ENCODE data around the gene LINC00237. TPM values are rescaled to one million over a fixed set of nuclear protein-coding genes. Genes with fewer than 3 reads are reported as not detected.

The LINC00237 gene
- total RNA-seq, 2 donors from 2014 or later = not detected

DNA sequence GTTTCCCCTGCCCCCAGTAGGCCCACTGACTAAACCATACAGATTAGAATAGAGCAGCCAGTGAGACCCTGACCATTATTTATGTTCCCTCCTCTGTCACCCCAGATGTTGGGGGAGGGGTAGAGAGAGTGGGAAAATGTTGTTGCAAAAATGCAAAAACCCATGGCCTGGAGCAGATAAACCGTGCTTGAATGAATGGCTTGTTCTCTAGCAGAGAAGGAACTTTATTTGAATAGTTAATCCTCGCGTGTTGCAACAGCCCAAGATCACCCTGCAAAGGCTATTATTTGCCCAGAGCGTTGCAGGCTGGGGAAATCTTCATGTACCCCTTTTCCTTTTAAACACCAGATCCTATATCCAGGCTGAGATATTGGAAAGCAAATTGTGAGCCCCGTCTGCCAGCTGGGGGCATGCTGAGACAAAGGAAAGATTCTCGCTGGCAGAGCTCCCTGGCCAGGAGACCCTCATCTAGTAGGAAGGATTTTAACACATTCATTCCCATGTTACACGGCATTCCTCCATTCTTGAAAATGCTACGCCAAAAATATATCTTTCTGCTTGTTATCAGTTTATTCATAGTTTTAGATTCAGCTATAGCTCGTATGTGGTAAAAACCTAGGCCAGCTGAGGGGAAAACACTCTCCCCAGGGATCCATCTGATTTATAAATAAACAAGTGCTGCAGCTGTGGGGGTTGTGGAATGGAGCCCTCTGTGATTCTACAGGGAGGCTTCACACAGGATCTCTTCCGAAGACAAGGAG, 53.0 kb downstream of the LINC00237 start:
- no peak overlapping the region for H3K4me3 Mint-ChIP-seq
- H3K27me3 Mint-ChIP-seq = peaks cover 25% of the 10 kb centered on the region
- no peak overlapping the region for H3K27ac Mint-ChIP-seq
- no peaks in the 10 kb centered on the region for H3K4me1 Mint-ChIP-seq
- no peaks in the 10 kb centered on the region for H3K9me3 Mint-ChIP-seq
- ATAC-seq (replicated peaks) = no peak
- no peaks in the 10 kb centered on the region for H3K36me3 Mint-ChIP-seq (ENCODE audit: low read depth)

DNA sequence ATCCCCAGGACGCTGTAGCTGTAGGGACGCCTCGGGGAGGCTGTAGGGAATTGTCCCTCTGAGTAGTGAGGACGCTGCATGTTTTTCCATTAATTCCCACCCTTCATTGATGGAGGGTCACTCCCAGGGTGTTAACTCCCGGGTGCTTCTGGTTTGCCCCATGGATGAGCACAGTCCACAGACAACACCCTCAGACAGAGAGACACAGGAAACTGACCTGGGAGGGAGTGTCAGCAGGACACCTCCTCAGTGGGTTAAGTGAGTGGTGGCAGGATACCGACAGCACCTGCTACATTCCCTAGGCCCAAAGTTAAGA, 53.5 kb downstream of the LINC00237 start:
- no peak overlapping the region for H3K27ac Mint-ChIP-seq
- no peak overlapping the region for H3K4me3 Mint-ChIP-seq
- no peaks in the 10 kb centered on the region for H3K9me3 Mint-ChIP-seq
- H3K4me1 Mint-ChIP-seq = no peaks in the 10 kb centered on the region
- H3K27me3 Mint-ChIP-seq = peaks cover 25% of the 10 kb centered on the region
- H3K36me3 Mint-ChIP-seq (ENCODE audit: low read depth) = no peaks in the 10 kb centered on the region
- no peak for ATAC-seq (replicated peaks)

DNA sequence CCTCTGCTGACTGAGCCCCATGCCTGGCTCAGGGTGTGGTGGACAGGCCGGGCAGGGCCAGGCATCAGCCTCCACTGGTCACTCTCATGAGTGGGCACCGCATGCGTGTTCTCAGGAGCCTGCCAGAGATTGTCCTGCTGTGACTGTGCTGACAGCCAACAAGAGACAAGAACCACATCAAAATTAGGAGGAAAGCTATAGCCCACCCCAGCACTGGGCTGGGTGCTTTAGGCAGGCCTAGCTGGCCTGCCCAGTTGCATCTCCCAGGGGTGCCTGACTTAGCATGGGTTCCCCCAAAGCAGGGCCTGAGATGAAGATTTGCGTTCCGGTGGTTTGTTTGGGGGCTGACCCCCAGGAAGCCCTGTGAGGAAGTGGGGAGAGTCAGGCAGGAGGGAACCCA, 53.9 kb downstream of the LINC00237 start:
- Mint-ChIP-seq H3K36me3 (ENCODE audit: low read depth) (no peaks in the 10 kb centered on the region), H3K9me3 (no peaks in the 10 kb centered on the region), H3K4me1 (no peaks in the 10 kb centered on the region), H3K27me3 (peaks cover 25% of the 10 kb centered on the region), H3K4me3 (no peak overlapping the region), H3K27ac (no peak overlapping the region)
- no peak for ATAC-seq (replicated peaks)

DNA sequence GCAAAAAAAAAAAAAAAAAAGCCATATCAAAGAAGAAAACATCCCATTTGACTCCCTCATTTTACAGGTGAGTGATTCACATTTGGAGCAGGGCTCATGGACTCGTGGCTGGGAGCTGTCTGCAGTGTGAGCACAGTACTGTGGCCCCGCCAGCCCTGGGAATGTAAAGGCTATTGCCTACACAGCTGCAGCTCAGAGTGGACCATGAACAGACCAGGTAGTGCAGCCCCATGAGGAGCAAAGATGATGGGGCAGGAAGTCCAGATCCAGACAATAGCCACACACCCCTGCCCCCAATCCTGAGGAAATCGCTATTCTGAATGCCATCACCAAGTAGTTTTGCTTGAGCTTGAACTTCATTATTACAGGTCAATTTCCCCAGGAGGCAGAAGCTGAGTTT, 55.4 kb downstream of the LINC00237 start:
- no peak for ATAC-seq (replicated peaks)
- peaks cover 29% of the 10 kb centered on the region for H3K27me3 Mint-ChIP-seq
- no peaks in the 10 kb centered on the region for H3K36me3 Mint-ChIP-seq (ENCODE audit: low read depth)
- H3K27ac Mint-ChIP-seq = no peak overlapping the region
- H3K4me1 Mint-ChIP-seq = no peaks in the 10 kb centered on the region
- H3K4me3 Mint-ChIP-seq = no peak overlapping the region
- H3K9me3 Mint-ChIP-seq = no peaks in the 10 kb centered on the region

DNA sequence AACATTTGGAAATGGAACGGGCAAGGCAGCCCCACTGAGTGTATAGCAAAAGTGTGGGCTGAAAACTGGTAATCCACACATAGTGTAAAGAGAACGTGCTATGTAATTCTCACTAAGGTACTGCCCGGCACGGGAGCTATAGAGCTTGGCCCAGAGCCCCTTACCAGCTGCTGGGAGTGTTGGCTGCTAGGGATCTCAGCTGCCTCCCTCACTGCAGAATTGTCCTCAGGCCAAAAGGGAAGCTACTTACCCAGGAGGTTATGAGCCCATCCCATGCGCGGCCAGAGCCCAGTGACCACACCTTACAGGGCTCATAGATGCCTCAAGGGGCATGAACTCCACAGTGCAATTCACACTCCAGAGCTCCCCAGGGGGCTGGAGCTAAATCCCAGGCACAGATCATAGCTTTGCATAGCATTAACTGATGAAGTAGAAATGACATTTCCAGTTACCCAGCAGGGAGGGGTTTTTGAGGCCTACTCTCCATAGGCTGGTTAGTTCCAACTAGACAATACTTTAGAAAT, 56.8 kb downstream of the LINC00237 start:
- no peaks in the 10 kb centered on the region for H3K36me3 Mint-ChIP-seq (ENCODE audit: low read depth)
- ATAC-seq (replicated peaks) = no peak
- no peak overlapping the region for H3K27ac Mint-ChIP-seq
- peaks cover 28% of the 10 kb centered on the region for H3K27me3 Mint-ChIP-seq
- H3K9me3 Mint-ChIP-seq = no peaks in the 10 kb centered on the region
- no peak overlapping the region for H3K4me3 Mint-ChIP-seq
- H3K4me1 Mint-ChIP-seq = no peaks in the 10 kb centered on the region

DNA sequence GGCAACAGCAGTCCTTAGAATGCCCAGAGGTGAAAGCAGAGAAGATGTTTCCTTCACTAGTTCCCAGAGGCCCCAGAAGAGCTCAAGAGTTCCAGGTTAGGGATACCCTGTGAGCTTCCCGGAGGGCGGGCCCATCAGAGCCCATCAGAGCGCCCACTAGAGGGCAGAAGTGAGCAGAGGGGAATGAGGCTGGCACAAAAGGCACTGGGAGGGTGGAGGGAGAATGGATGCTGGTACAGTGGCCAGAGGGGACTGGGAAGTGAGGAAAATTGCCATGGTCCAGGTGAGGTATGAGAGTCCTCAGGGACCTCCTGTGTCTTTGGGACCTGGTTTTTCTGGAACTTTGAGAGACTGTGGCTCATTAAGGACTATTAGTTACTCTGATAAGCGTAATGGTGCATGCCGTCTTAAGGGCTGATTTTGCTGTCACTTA, 57.3 kb downstream of the LINC00237 start:
- Mint-ChIP-seq H3K27ac (no peak overlapping the region), H3K27me3 (peaks cover 26% of the 10 kb centered on the region), H3K4me3 (no peak overlapping the region), H3K9me3 (no peaks in the 10 kb centered on the region), H3K4me1 (no peaks in the 10 kb centered on the region), H3K36me3 (ENCODE audit: low read depth) (no peaks in the 10 kb centered on the region)
- peak; percentile 66 for ATAC-seq (replicated peaks)

DNA sequence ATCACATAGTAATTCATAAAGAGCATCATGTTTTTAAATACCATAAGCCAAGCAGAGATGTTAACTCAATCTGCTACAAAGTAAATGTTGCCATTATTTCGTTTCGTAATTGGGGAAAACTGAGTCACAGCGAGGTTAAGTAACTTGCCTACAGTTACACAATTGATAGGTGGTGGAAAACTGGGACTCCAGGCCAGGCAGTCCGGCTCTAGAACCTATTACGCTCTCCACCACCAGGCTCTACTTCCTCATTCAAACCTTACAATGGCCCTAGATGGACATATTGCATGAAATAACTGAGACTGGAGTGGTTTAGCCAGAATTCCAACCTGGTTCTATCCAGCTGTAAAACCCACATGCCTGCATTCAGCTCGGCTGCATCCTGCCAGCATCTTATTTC, 58.2 kb downstream of the LINC00237 start:
- no peak for ATAC-seq (replicated peaks)
- Mint-ChIP-seq H3K9me3 (no peaks in the 10 kb centered on the region), H3K4me3 (no peak overlapping the region), H3K36me3 (ENCODE audit: low read depth) (no peaks in the 10 kb centered on the region), H3K27me3 (peaks cover 17% of the 10 kb centered on the region), H3K4me1 (no peaks in the 10 kb centered on the region), H3K27ac (no peak overlapping the region)

DNA sequence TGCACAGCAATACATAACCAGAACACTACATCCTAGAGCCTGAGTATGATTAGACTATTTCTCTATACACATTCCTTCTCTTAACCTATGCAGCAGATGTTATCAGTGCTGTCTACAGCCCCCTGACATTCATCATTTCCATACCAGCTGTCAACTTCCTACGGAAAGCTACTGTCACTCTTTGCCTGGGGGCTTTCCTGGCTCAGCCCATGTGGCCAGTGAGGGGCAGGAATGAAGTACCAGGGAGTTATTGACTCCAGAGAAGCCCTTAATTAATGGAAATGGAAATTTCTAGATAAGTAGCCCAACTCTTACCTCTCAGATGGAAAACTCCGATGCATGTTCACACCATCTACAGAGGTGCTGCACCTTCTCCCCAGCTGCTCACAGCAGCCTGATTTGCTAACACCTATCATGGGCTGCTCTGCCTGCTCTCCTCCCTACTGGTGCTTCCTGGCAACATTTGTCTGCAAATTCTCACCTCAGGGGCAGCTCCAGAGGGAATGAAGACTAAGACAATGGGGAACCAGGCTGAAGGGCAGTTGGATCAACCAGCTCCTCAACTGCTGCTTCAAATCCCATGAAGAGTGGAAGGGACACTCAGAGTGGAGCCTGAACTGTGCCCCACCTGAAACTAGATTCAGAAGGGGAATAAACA, 59.6 kb downstream of the LINC00237 start:
- peaks cover 10% of the 10 kb centered on the region for H3K27me3 Mint-ChIP-seq
- no peak overlapping the region for H3K4me3 Mint-ChIP-seq
- H3K4me1 Mint-ChIP-seq = no peaks in the 10 kb centered on the region
- no peak overlapping the region for H3K27ac Mint-ChIP-seq
- H3K9me3 Mint-ChIP-seq = no peaks in the 10 kb centered on the region
- no peaks in the 10 kb centered on the region for H3K36me3 Mint-ChIP-seq (ENCODE audit: low read depth)
- no peak for ATAC-seq (replicated peaks)

Other genes with a start within 250 kb of the LINC00237 start
- 10 to 100 TPM in 1 of 2 donors, 1 to 10 TPM in 1; 9.7 to 10.5 TPM for gene KIZ, start 19.7 kb upstream of the LINC00237 start, total RNA-seq
- 10 to 100 TPM; 42.9 to 82.3 TPM for gene XRN2, start 197.0 kb upstream of the LINC00237 start, total RNA-seq